Thoracic aorta (tissue), 2 donors: Measurements from ENCODE around the gene DGUOK. TPM values are rescaled to one million over a fixed set of nuclear protein-coding genes. Genes with fewer than 3 reads are reported as not detected.

Experiments used
- ATAC-seq: fragments of 150-250 bp; one replicate; pipeline ENCODE4 v1.8.0; 2017; ENCODE audit warnings: low read depth; ENCODE audit not compliant: insufficient number of reproducible peaks, low FRiP score
- DNase-seq: peaks from one replicate; pipeline ENCODE4 v3.0.0-alpha.2; 2020; ENCODE audit warnings: low spot score
- H3K27ac ChIP-seq, 2 donors: fragments of 200-600 bp; sonication (generic); 1 replicate in 1 of 2; 2 replicates in 1 of 2; pipeline ENCODE4 v1.5.1; 2016; ENCODE audit warnings: mild to moderate bottlenecking in 2 of 2, moderate library complexity in 2 of 2
- H3K27me3 ChIP-seq: fragments of 200-600 bp; sonication (generic); replicated peaks from 2 replicates; pipeline ENCODE4 v1.6.0; 2016; ENCODE audit warnings: mild to moderate bottlenecking; ENCODE audit not compliant: insufficient read depth
- H3K36me3 ChIP-seq: fragments of 200-600 bp; sonication (generic); one replicate; pipeline ENCODE4 v1.5.1; 2016
- H3K4me1 ChIP-seq, 2 donors: fragments of 200-600 bp; sonication (generic); 1 replicate in 1 of 2; 2 replicates in 1 of 2; pipeline versions ENCODE4 v1.5.1 to v1.6.0; 2016; ENCODE audit warnings: low read depth in 2 of 2, mild to moderate bottlenecking in 1 of 2; ENCODE audit not compliant: control insufficient read depth in 1 of 2
- H3K4me3 ChIP-seq: fragments of 200-600 bp; sonication (generic); 2 replicates; pipeline ENCODE4 v1.5.1; 2016; ENCODE audit warnings: mild to moderate bottlenecking
- H3K9me3 ChIP-seq: fragments of 200-600 bp; sonication (generic); 2 replicates; pipeline ENCODE4 v1.5.1; 2016
- total RNA-seq, 2 donors: library from RNA; depleted of rRNA; stranded (reverse); fragments of >200 nt; gene quantifications; one replicate each; pipeline versions ENCODE4 v1.1.0 to v1.2.3, GENCODE V29; 2016
- TF ChIP-seq, protein P1 (sequence below): fragments of 200-600 bp; sonication (generic); IDR thresholded peaks from one replicate; pipeline ENCODE4 v1.5.1; 2019; ENCODE audit warnings: antibody characterized with exemption

DGUOK gene
- total RNA-seq, 2 donors from 2014 or later, result 20.8 to 36.2 TPM

- TF ChIP-seq, protein P1, sequence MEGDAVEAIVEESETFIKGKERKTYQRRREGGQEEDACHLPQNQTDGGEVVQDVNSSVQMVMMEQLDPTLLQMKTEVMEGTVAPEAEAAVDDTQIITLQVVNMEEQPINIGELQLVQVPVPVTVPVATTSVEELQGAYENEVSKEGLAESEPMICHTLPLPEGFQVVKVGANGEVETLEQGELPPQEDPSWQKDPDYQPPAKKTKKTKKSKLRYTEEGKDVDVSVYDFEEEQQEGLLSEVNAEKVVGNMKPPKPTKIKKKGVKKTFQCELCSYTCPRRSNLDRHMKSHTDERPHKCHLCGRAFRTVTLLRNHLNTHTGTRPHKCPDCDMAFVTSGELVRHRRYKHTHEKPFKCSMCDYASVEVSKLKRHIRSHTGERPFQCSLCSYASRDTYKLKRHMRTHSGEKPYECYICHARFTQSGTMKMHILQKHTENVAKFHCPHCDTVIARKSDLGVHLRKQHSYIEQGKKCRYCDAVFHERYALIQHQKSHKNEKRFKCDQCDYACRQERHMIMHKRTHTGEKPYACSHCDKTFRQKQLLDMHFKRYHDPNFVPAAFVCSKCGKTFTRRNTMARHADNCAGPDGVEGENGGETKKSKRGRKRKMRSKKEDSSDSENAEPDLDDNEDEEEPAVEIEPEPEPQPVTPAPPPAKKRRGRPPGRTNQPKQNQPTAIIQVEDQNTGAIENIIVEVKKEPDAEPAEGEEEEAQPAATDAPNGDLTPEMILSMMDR, result no peak
- no peaks in the 10 kb centered on the region for H3K27me3 ChIP-seq
- peaks cover 14 to 31% of the 10 kb centered on the region in 2 donors for H3K4me1 ChIP-seq
- no peaks in the 10 kb centered on the region for H3K36me3 ChIP-seq
- H3K27ac ChIP-seq, result no peak overlapping the region
- DNase-seq (no peak), ATAC-seq (no peak)
- H3K4me3 ChIP-seq, result no peak overlapping the region
- H3K9me3 ChIP-seq, result no peaks in the 10 kb centered on the region
Observed at GRCh38 chr2:73989972-73990371, 63.3 kb downstream of the DGUOK start.

- no peak for ATAC-seq
- H3K27ac ChIP-seq, result no peak overlapping the region
- H3K4me3 ChIP-seq, result no peak overlapping the region
- H3K9me3 ChIP-seq, result no peaks in the 10 kb centered on the region
- H3K27me3 ChIP-seq, result no peaks in the 10 kb centered on the region
- DNase-seq, result no peak
- peaks cover 14 to 30% of the 10 kb centered on the region in 2 donors for H3K4me1 ChIP-seq
- H3K36me3 ChIP-seq, result no peaks in the 10 kb centered on the region
- TF ChIP-seq, protein P1, result no peak
Observed at GRCh38 chr2:73990531-73990930, 63.9 kb downstream of the DGUOK start.

DNA sequence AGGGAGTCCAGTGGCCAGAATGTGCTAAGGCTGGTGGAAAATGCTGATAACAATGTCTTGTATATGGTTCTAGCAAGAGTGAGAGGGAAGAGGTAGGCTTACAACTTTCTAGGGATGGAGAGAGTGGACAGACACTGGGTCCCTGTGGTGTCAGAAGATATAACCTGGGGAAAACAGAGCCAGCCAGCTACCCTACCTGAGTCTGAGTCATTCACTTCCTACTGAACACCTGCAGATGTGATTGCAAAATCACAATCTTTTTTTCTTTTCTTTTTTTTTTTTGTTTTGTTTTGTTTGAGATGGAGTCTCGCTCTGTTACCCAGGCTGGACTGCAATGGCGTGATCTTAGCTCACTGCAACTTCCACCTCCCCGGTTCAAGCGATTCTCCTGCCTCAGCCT, 65.4 kb downstream of the DGUOK start:
- TF ChIP-seq, protein P1, result no peak
- peaks cover 9 to 16% of the 10 kb centered on the region in 2 donors for H3K4me1 ChIP-seq
- H3K36me3 ChIP-seq, result no peaks in the 10 kb centered on the region
- ATAC-seq, result no peak
- H3K4me3 ChIP-seq, result no peak overlapping the region
- no peaks in the 10 kb centered on the region for H3K27me3 ChIP-seq
- no peak for DNase-seq
- H3K9me3 ChIP-seq, result no peaks in the 10 kb centered on the region
- no peak overlapping the region for H3K27ac ChIP-seq

DNA sequence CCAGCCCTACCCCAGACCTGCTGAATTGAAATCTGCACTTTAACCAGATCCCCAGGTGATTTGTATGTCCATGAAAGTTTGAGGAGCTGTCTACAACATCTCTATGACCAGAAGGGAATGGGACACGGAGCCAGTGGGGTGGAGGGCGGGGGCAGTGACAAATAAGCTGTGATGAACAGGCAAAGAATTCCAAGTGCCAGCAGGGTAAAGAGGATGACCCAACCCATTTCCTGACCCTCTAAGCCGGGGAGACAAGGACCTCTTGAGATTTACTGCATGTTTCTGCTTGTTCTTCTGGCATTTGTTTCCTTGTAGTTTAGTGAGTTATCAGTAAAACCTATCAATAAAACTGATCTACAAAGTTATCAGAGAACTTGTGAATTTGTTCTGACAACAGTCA, 66.7 kb downstream of the DGUOK start:
- ATAC-seq (no peak), DNase-seq (no peak)
- Histone ChIP-seq H3K9me3 (no peaks in the 10 kb centered on the region), H3K4me3 (no peak overlapping the region), H3K27ac (no peak overlapping the region), H3K4me1 (peaks cover 2% of the 10 kb centered on the region in 2 donors), H3K27me3 (no peaks in the 10 kb centered on the region), H3K36me3 (no peaks in the 10 kb centered on the region)
- TF ChIP-seq, protein P1, result no peak

- Histone ChIP-seq H3K36me3 (no peaks in the 10 kb centered on the region), H3K4me3 (no peak overlapping the region), H3K9me3 (no peaks in the 10 kb centered on the region), H3K4me1 (no peaks in the 10 kb centered on the region), H3K27ac (no peak overlapping the region), H3K27me3 (no peaks in the 10 kb centered on the region)
- ATAC-seq, result no peak
- no peak for DNase-seq
- TF ChIP-seq, protein P1, result no peak
Observed at GRCh38 chr2:73993778-73994177, 67.1 kb downstream of the DGUOK start.
